H9 (cell line): ENCODE data around the gene OSBPL1A. TPM values are rescaled to one million over a fixed set of nuclear protein-coding genes. Genes with fewer than 3 reads are reported as not detected.

Experiments used
- DNase-seq: peaks from one replicate; pipeline ENCODE4 v3.0.0-alpha.2; 2017
- H2AFZ ChIP-seq: one replicate; pipeline ENCODE4 v1.6.1; 2013; ENCODE audit warnings: mild to moderate bottlenecking, low read length, control low read depth, moderate library complexity
- H2AK5ac ChIP-seq: 2 replicates; pipeline ENCODE4 v1.6.1; 2013; ENCODE audit warnings: low read length, control low read depth, mixed read lengths; ENCODE audit not compliant: insufficient read length
- H2BK120ac ChIP-seq: one replicate; pipeline ENCODE4 v1.6.1; 2013; ENCODE audit warnings: low read depth, mild to moderate bottlenecking, low read length, control low read depth, inconsistent platforms; ENCODE audit not compliant: poor library complexity, severe bottlenecking
- H2BK12ac ChIP-seq: 2 replicates; pipeline ENCODE4 v1.6.1; 2013; ENCODE audit warnings: low read length, control low read depth, mixed read lengths, low read depth; ENCODE audit not compliant: insufficient read length
- H2BK15ac ChIP-seq: 2 replicates; pipeline ENCODE4 v1.6.1; 2013; ENCODE audit warnings: low read depth, low read length, control low read depth
- H2BK20ac ChIP-seq: one replicate; pipeline ENCODE4 v1.6.1; 2013; ENCODE audit warnings: low read depth, mild to moderate bottlenecking, low read length, control low read depth, inconsistent platforms; ENCODE audit not compliant: poor library complexity, severe bottlenecking
- H2BK5ac ChIP-seq: 2 replicates; pipeline ENCODE4 v1.6.1; 2013; ENCODE audit warnings: low read length, control low read depth, mixed read lengths; ENCODE audit not compliant: insufficient read length
- H3K14ac ChIP-seq: 2 replicates; pipeline ENCODE4 v1.6.1; 2013; ENCODE audit warnings: low read length, control low read depth; ENCODE audit not compliant: insufficient read depth
- H3K18ac ChIP-seq: 2 replicates; pipeline ENCODE4 v1.6.1; 2013; ENCODE audit warnings: low read depth, mild to moderate bottlenecking, mixed read lengths, low read length, control low read depth; ENCODE audit not compliant: insufficient read length
- H3K23ac ChIP-seq: 2 replicates; pipeline ENCODE4 v1.6.1; 2013; ENCODE audit warnings: low read length, control low read depth, mixed read lengths, low read depth; ENCODE audit not compliant: insufficient read length
- H3K23me2 ChIP-seq: 2 replicates; pipeline ENCODE4 v1.6.1; 2013; ENCODE audit warnings: low read depth, mild to moderate bottlenecking, mixed read lengths, low read length, control low read depth; ENCODE audit not compliant: insufficient read length, poor library complexity, severe bottlenecking
- H3K27ac ChIP-seq: 2 replicates; pipeline ENCODE4 v1.5.1; 2013; ENCODE audit warnings: low read length, control low read depth, mixed read lengths, low read depth; ENCODE audit not compliant: insufficient read length
- H3K27me3 ChIP-seq: 2 replicates; pipeline ENCODE4 v1.6.1; 2013; ENCODE audit warnings: low read length, control low read depth, inconsistent platforms; ENCODE audit not compliant: insufficient read depth
- H3K4ac ChIP-seq: 2 replicates; pipeline ENCODE4 v1.6.1; 2013; ENCODE audit warnings: low read depth, mild to moderate bottlenecking, control low read depth, inconsistent platforms, low read length, moderate library complexity
- H3K4me1 ChIP-seq: 2 replicates; pipeline ENCODE4 v1.6.1; 2013; ENCODE audit warnings: low read length, control low read depth, inconsistent platforms; ENCODE audit not compliant: insufficient read depth
- H3K4me2 ChIP-seq: 2 replicates; pipeline ENCODE4 v1.6.1; 2013; ENCODE audit warnings: low read length, control low read depth, mixed read lengths; ENCODE audit not compliant: insufficient read length, insufficient read depth
- H3K56ac ChIP-seq: 2 replicates; pipeline ENCODE4 v1.6.1; 2013; ENCODE audit warnings: low read depth, mild to moderate bottlenecking, mixed read lengths, low read length, control low read depth; ENCODE audit not compliant: insufficient read length
- H3K79me1 ChIP-seq: 2 replicates; pipeline ENCODE4 v1.6.1; 2013; ENCODE audit warnings: low read depth, mild to moderate bottlenecking, moderate library complexity, low read length, control low read depth, inconsistent platforms; ENCODE audit not compliant: insufficient read depth, poor library complexity, severe bottlenecking
- H3K79me2 ChIP-seq: 2 replicates; pipeline ENCODE4 v1.6.1; 2013; ENCODE audit warnings: low read length, control low read depth, inconsistent platforms; ENCODE audit not compliant: insufficient read depth
- H3K9ac ChIP-seq: 2 replicates; pipeline ENCODE4 v1.6.1; 2013; ENCODE audit warnings: low read length, control low read depth, mixed read lengths; ENCODE audit not compliant: insufficient read length; ENCODE audit errors: extremely low read depth
- H3K9me3 ChIP-seq: one replicate; pipeline ENCODE4 v1.6.1; 2013; ENCODE audit warnings: low read depth, low read length, inconsistent platforms; ENCODE audit not compliant: control insufficient read depth
- H3T11ph ChIP-seq: one replicate; pipeline ENCODE4 v1.6.1; 2013; ENCODE audit warnings: mild to moderate bottlenecking, low read length, control low read depth, inconsistent platforms
- H4K20me1 ChIP-seq: one replicate; pipeline ENCODE4 v1.6.1; 2013; ENCODE audit not compliant: control insufficient read depth, insufficient read length, insufficient read depth
- H4K5ac ChIP-seq: 2 replicates; pipeline ENCODE4 v1.6.1; 2013; ENCODE audit warnings: low read depth, mild to moderate bottlenecking, mixed read lengths, low read length, control low read depth; ENCODE audit not compliant: insufficient read length
- H4K8ac ChIP-seq: replicated peaks from 2 replicates; pipeline ENCODE4 v1.6.1; 2013; ENCODE audit warnings: low read length, control low read depth, mixed read lengths, low read depth; ENCODE audit not compliant: insufficient read length
- H4K91ac ChIP-seq: 2 replicates; pipeline ENCODE4 v1.6.1; 2013; ENCODE audit warnings: low read depth, mild to moderate bottlenecking, moderate library complexity, mixed read lengths, low read length, control low read depth; ENCODE audit not compliant: insufficient read length
- H3K27ac Mint-ChIP-seq, 3 experiments: 2 replicates in 2 of 3; 3 replicates in 1 of 3; pipeline ENCODE4 v1.8.0; 2020 to 2021; ENCODE audit warnings: mixed read lengths in 3 of 3, mild to moderate bottlenecking in 1 of 3, moderate library complexity in 1 of 3
- H3K27me3 Mint-ChIP-seq: 2 replicates; pipeline ENCODE4 v1.8.0; 2021; ENCODE audit warnings: low read depth, mild to moderate bottlenecking, moderate library complexity, mixed read lengths
- H3K36me3 Mint-ChIP-seq, 3 experiments: 2 replicates in 2 of 3; 3 replicates in 1 of 3; pipeline ENCODE4 v1.8.0; 2020 to 2021; ENCODE audit warnings: low read depth in 3 of 3, mixed read lengths in 3 of 3; ENCODE audit not compliant: insufficient read depth in 1 of 3
- H3K4me1 Mint-ChIP-seq, 2 experiments: 2 replicates each; pipeline ENCODE4 v1.8.0; 2020; ENCODE audit warnings: mixed read lengths in 2 of 2
- H3K4me3 Mint-ChIP-seq, 2 experiments: 2 replicates in 1 of 2; 3 replicates in 1 of 2; pipeline ENCODE4 v1.8.0; 2020 to 2021; ENCODE audit warnings: mild to moderate bottlenecking in 2 of 2, mixed read lengths in 2 of 2, moderate library complexity in 1 of 2
- H3K9me3 Mint-ChIP-seq, 2 experiments: 2 replicates in 1 of 2; 3 replicates in 1 of 2; pipeline ENCODE4 v1.8.0; 2020; ENCODE audit warnings: mild to moderate bottlenecking in 2 of 2, mixed read lengths in 2 of 2, moderate library complexity in 1 of 2
- CTCF ChIP-seq: fragments of 200-600 bp; sonication (generic); conservative IDR thresholded peaks from 3 replicates; pipeline ENCODE4 v1.8.0; 2021; ENCODE audit warnings: antibody characterized with exemption, mild to moderate bottlenecking
- WGBS: extraction: QIAGEN DNeasy Blood & Tissue Kit; methylation state at CpG from one replicate; pipeline ENCODE4 v1.1.7; 2013; ENCODE audit warnings: missing lambda C conversion rate, low lambda C conversion rate, mixed read lengths; ENCODE audit not compliant: insufficient read length; ENCODE audit errors: extremely low coverage; 5-methylcytosine and 5-hydroxymethylcytosine counted together
- total RNA-seq: library from RNA; stranded (reverse); gene quantifications from 2 replicates; pipeline ENCODE4 v1.2.1, GENCODE V29; 2021

OSBPL1A gene
- total RNA-seq, 1 experiment from 2014 or later: 33.9 TPM

GRCh38 chr18:24426398-24427294 lies 29.0 kb upstream of the OSBPL1A start, which contains the start of gene IMPACT:
TSS of gene IMPACT (plus strand) at chr18:24426670. CDS start at chr18:24426757, 87 bp downstream.
- H3K27me3 Mint-ChIP-seq: peaks cover 4% of the 10 kb centered on the region; the same call in 1 of the 2 replicates
- Histone ChIP-seq H4K91ac (no peak within 1 kb of the TSS), H3K23ac (no peak within 1 kb of the TSS), H3K9ac (peak within 1 kb of the TSS; percentile 86), H3K56ac (no peak within 1 kb of the TSS), H2BK120ac (peak within 1 kb of the TSS; percentile 62), H3T11ph (no peak within 1 kb of the TSS), H3K79me1 (no peaks in the 10 kb centered on the region), H4K5ac (no peak within 1 kb of the TSS), H4K20me1 (no peaks in the 10 kb centered on the region), H3K18ac (peak within 1 kb of the TSS; percentile 97), H4K8ac (peak within 1 kb of the TSS; percentile 58), H3K79me2 (peaks cover 3% of the 10 kb centered on the region; the same call in 1 of the 2 replicates), H3K4ac (no peak within 1 kb of the TSS), H2AK5ac (no peak within 1 kb of the TSS), H3K27me3 (no peaks in the 10 kb centered on the region), H2BK12ac (no peak within 1 kb of the TSS), H2BK20ac (no peak within 1 kb of the TSS), H3K27ac (peak within 1 kb of the TSS; percentile 65), H3K23me2 (peaks cover 16% of the 10 kb centered on the region), H3K4me2 (peak within 1 kb of the TSS; percentile 97), H2AFZ (no peak within 1 kb of the TSS), H2BK5ac (peak within 1 kb of the TSS; percentile 36), H3K14ac (peak within 1 kb of the TSS; percentile 96), H3K4me1 (no peaks in the 10 kb centered on the region), H3K9me3 (no peaks in the 10 kb centered on the region), H2BK15ac (no peak within 1 kb of the TSS)
- DNase-seq: peak; percentile 93
- H3K4me1 Mint-ChIP-seq: peaks cover 22 to 23% of the 10 kb centered on the region in 2 experiments
- peaks cover 9 to 22% (median 14%) of the 10 kb centered on the region in 3 experiments; a peak in 6 of 7 replicates for H3K36me3 Mint-ChIP-seq
- H3K4me3 Mint-ChIP-seq: peak within 1 kb of the TSS; percentile 88 to 89
- no peaks in the 10 kb centered on the region for H3K9me3 Mint-ChIP-seq
- H3K27ac Mint-ChIP-seq: peak within 1 kb of the TSS; percentile 94 to 100 (median 98)
- TF ChIP-seq CTCF: no peak
- WGBS: no CpG with 5 or more reads among the region's 82 CpGs
